Glutamatergic neuron (in vitro differentiated cells): Measurements from ENCODE around the gene PLN. TPM values are rescaled to one million over a fixed set of nuclear protein-coding genes. Genes with fewer than 3 reads are reported as not detected.

ENCODE experiments used
- DNase-seq: peaks from one replicate; pipeline ENCODE4 v3.0.0; 2022
- H3K27ac Mint-ChIP-seq: one replicate; pipeline ENCODE4 v1.8.0; 2020; ENCODE audit warnings: mild to moderate bottlenecking, mixed read lengths, inconsistent platforms; ENCODE audit not compliant: unreplicated experiment
- H3K27me3 Mint-ChIP-seq: one replicate; pipeline ENCODE4 v1.8.0; 2020; ENCODE audit warnings: mild to moderate bottlenecking, moderate library complexity, mixed read lengths, inconsistent platforms; ENCODE audit not compliant: unreplicated experiment
- H3K36me3 Mint-ChIP-seq: one replicate; pipeline ENCODE4 v1.8.0; 2020; ENCODE audit warnings: mild to moderate bottlenecking, mixed read lengths, inconsistent platforms; ENCODE audit not compliant: unreplicated experiment
- H3K4me1 Mint-ChIP-seq: one replicate; pipeline ENCODE4 v1.8.0; 2020; ENCODE audit warnings: mild to moderate bottlenecking, low read depth, mixed read lengths, inconsistent platforms; ENCODE audit not compliant: unreplicated experiment
- H3K4me3 Mint-ChIP-seq: one replicate; pipeline ENCODE4 v1.8.0; 2020; ENCODE audit warnings: mild to moderate bottlenecking, mixed read lengths, inconsistent platforms; ENCODE audit not compliant: unreplicated experiment
- H3K9me3 Mint-ChIP-seq: one replicate; pipeline ENCODE4 v1.8.0; 2020; ENCODE audit warnings: mild to moderate bottlenecking, moderate library complexity, mixed read lengths, inconsistent platforms; ENCODE audit not compliant: unreplicated experiment
- CTCF ChIP-seq: fragments of 200-600 bp; sonication (generic); IDR thresholded peaks from one replicate; pipeline ENCODE4 v1.5.0; 2021; ENCODE audit not compliant: partially characterized antibody, unreplicated experiment
- total RNA-seq: library from RNA; stranded (reverse); fragmentation: NEBNext Ultra II Directional; extraction: Animal tissue kit (Norgen Biotek cat#: 25700); gene quantifications from one replicate; pipeline ENCODE4 v1.2.1, GENCODE V29; 2021; ENCODE audit not compliant: unreplicated experiment

PLN gene
- total RNA-seq, 1 donor from 2014 or later: not detected

GRCh38 chr6:118603372-118603771 lies 55.3 kb downstream of the PLN start:
- peaks cover 10% of the 10 kb centered on the region for H3K9me3 Mint-ChIP-seq
- H3K27me3 Mint-ChIP-seq: peaks cover 8% of the 10 kb centered on the region
- H3K4me3 Mint-ChIP-seq: no peak overlapping the region
- TF ChIP-seq CTCF: no peak
- DNase-seq: no peak
- H3K27ac Mint-ChIP-seq: no peak overlapping the region
- peaks cover 3% of the 10 kb centered on the region for H3K4me1 Mint-ChIP-seq
- H3K36me3 Mint-ChIP-seq: no peaks in the 10 kb centered on the region

GRCh38 chr6:118606268-118606667 lies 58.2 kb downstream of the PLN start:
- Mint-ChIP-seq H3K36me3 (peaks cover 3% of the 10 kb centered on the region), H3K9me3 (peaks cover 12% of the 10 kb centered on the region), H3K27ac (no peak overlapping the region), H3K4me3 (no peak overlapping the region), H3K4me1 (peaks cover 3% of the 10 kb centered on the region), H3K27me3 (peaks cover 10% of the 10 kb centered on the region)
- TF ChIP-seq CTCF: no peak
- no peak for DNase-seq

GRCh38 chr6:118606858-118607257 lies 58.8 kb downstream of the PLN start:
- Mint-ChIP-seq H3K9me3 (peaks cover 12% of the 10 kb centered on the region), H3K27me3 (peaks cover 10% of the 10 kb centered on the region), H3K36me3 (peaks cover 7% of the 10 kb centered on the region), H3K4me3 (no peak overlapping the region), H3K4me1 (peaks cover 3% of the 10 kb centered on the region), H3K27ac (no peak overlapping the region)
- DNase-seq: no peak
- no peak for TF ChIP-seq CTCF

Other genes with a start within 250 kb of the PLN start
- gene CEP85L, start 103.3 kb downstream of the PLN start, total RNA-seq: 51.5 TPM